ENCODE results near the gene OSBPL6.

GRCh38 chr2:178365116-178365515 lies 170.8 kb downstream of the OSBPL6 start:
- TF ChIP-seq CTCF (IDR thresholded peaks at IDR 0.05), result no peak
- TF ChIP-seq POLR2A (IDR thresholded peaks at IDR 0.05), result no peak

Data from esophagus squamous epithelium (tissue), 4 donors.